Activated gamma-delta T cell treated with anti-CD3 and anti-CD28 coated beads, Interleukin-2, amount 50 U/mL, for 16 hours (primary cell): ENCODE data around the gene TMEM95.
"Not testable (repeated sequence)": the region's sequence is repeated elsewhere in the genome, so short reads cannot be mapped to it uniquely, and the experiment has no call there.

Source experiments
- DNase-seq: peaks from one replicate; pipeline ENCODE4 v3.0.0-alpha.2; 2020; ENCODE audit warnings: low read depth

TMEM95 gene

GRCh38 chr17:7323731-7324437 is 31.1 kb upstream of the TMEM95 start:
- DNase-seq: no peak

- DNase-seq: no peak
Measured at GRCh38 chr17:7324438-7324779, 30.5 kb upstream of the TMEM95 start.

GRCh38 chr17:7325031-7325528 is 29.9 kb upstream of the TMEM95 start:
- DNase-seq: no peak

GRCh38 chr17:7326186-7326585 is 28.8 kb upstream of the TMEM95 start:
- DNase-seq: no peak

GRCh38 chr17:7327056-7327455 is 27.9 kb upstream of the TMEM95 start:
- DNase-seq: no peak

- no peak for DNase-seq
Measured at GRCh38 chr17:7327501-7327900, 27.5 kb upstream of the TMEM95 start.

- DNase-seq: no peak
Measured at GRCh38 chr17:7328009-7328408, 26.9 kb upstream of the TMEM95 start.

- no peak for DNase-seq
Measured at GRCh38 chr17:7328840-7329373, 26.0 kb upstream of the TMEM95 start, which contains the start of gene NEURL4. Gene NEURL4 (minus strand): TSS chr17:7329335. CDS start chr17:7329312, 23 bp downstream.

- peak; percentile 93 for DNase-seq
Measured at GRCh38 chr17:7329374-7329996, 25.5 kb upstream of the TMEM95 start.

- DNase-seq: peak; percentile 58
Measured at GRCh38 chr17:7329997-7330637, 24.8 kb upstream of the TMEM95 start.

- DNase-seq: no peak
Measured at GRCh38 chr17:7330638-7331015, 24.3 kb upstream of the TMEM95 start.

GRCh38 chr17:7332111-7332510 is 22.8 kb upstream of the TMEM95 start:
- no peak for DNase-seq

GRCh38 chr17:7332600-7333069 is 22.3 kb upstream of the TMEM95 start:
- DNase-seq: not testable (repeated sequence)

GRCh38 chr17:7334938-7335538 is 19.9 kb upstream of the TMEM95 start:
- DNase-seq: no peak

GRCh38 chr17:7335765-7336164 is 19.2 kb upstream of the TMEM95 start:
- not testable (repeated sequence) for DNase-seq

GRCh38 chr17:7336240-7337175 is 18.4 kb upstream of the TMEM95 start, which contains the start of gene ACAP1:
Gene ACAP1 (plus strand): TSS chr17:7336529. CDS start chr17:7336735, 206 bp downstream.
- peak; percentile 76 for DNase-seq

GRCh38 chr17:7337600-7337999 is 17.4 kb upstream of the TMEM95 start:
- DNase-seq: not testable (repeated sequence)

- no peak for DNase-seq
Measured at GRCh38 chr17:7340179-7340578, 14.8 kb upstream of the TMEM95 start.

- DNase-seq: no peak
Measured at GRCh38 chr17:7341842-7342241, 13.1 kb upstream of the TMEM95 start.

- no peak for DNase-seq
Measured at GRCh38 chr17:7343250-7343649, 11.7 kb upstream of the TMEM95 start.
